A549 (cell line): ENCODE measurements around the gene DHRS3. TPM values are rescaled to one million over a fixed set of nuclear protein-coding genes. Genes with fewer than 3 reads are reported as not detected.
A peak's percentile ranks its signal among the peaks of the same experiment; 100 is the strongest.

Source experiments
- CHD4 ChIP-seq: fragments of 200-600 bp; sonication (generic); IDR thresholded peaks from 2 replicates; pipeline ENCODE4 v1.6.1; 2016; ENCODE audit warnings: antibody characterized with exemption, mild to moderate bottlenecking, borderline replicate concordance
- EHF ChIP-seq: fragments of 250-450 bp; sonication (Bioruptor Pico); IDR thresholded peaks from 2 replicates; pipeline ENCODE4 v1.5.0; 2020; ENCODE audit warnings: mild to moderate bottlenecking
- ESRRA ChIP-seq: fragments of 150-350 bp; IDR thresholded peaks from 2 replicates; pipeline ENCODE4 v1.6.1; 2014; ENCODE audit warnings: mild to moderate bottlenecking, low read length, borderline replicate concordance
- FOSB ChIP-seq: fragments of 250-450 bp; sonication (Bioruptor Pico); IDR thresholded peaks from 2 replicates; pipeline ENCODE4 v1.5.0; 2020; ENCODE audit warnings: mild to moderate bottlenecking, moderate library complexity
- FOXS1 ChIP-seq: fragments of 250-450 bp; sonication (Bioruptor Pico); IDR thresholded peaks from 2 replicates; pipeline ENCODE4 v1.5.0; 2020; ENCODE audit warnings: mild to moderate bottlenecking, moderate library complexity
- HDAC2 ChIP-seq: fragments of 200-600 bp; sonication (generic); IDR thresholded peaks from 2 replicates; pipeline ENCODE4 v1.6.1; 2016
- HOXB5 ChIP-seq: fragments of 250-450 bp; sonication (Bioruptor Pico); IDR thresholded peaks from 2 replicates; pipeline ENCODE4 v1.5.0; 2020; ENCODE audit warnings: mild to moderate bottlenecking, moderate library complexity
- JUN ChIP-seq, 2 experiments: fragments of >200 bp; sonication (Bioruptor Twin); formaldehyde crosslinking; IDR thresholded peaks; 2 replicates in 1 of 2; 3 replicates in 1 of 2; pipeline ENCODE4 v1.6.1; 2016 to 2017
- JUNB ChIP-seq: fragments of >200 bp; sonication (Bioruptor Twin); formaldehyde crosslinking; IDR thresholded peaks from 2 replicates; pipeline ENCODE4 v1.6.1; 2016
- KDM1A ChIP-seq: fragments of 200-600 bp; sonication (generic); IDR thresholded peaks from 2 replicates; pipeline ENCODE4 v1.6.1; 2016; ENCODE audit warnings: low read depth, mild to moderate bottlenecking
- MAFK ChIP-seq: fragments of 450-650 bp; IDR thresholded peaks from 2 replicates; pipeline ENCODE4 v1.6.1; 2014; ENCODE audit not compliant: partially characterized antibody
- MYC ChIP-seq: IDR thresholded peaks from 2 replicates; pipeline ENCODE4 v1.6.1; 2012; ENCODE audit warnings: mild to moderate bottlenecking, inconsistent platforms, low read length, improper control_type of control experiment, borderline replicate concordance
- NPAS2 ChIP-seq: fragments of 250-450 bp; sonication (Bioruptor Pico); IDR thresholded peaks from 2 replicates; pipeline ENCODE4 v1.8.0; 2022; ENCODE audit warnings: mild to moderate bottlenecking, moderate library complexity, borderline replicate concordance
- NR3C1 ChIP-seq: fragments of >200 bp; sonication (Bioruptor Twin); formaldehyde crosslinking; IDR thresholded peaks from 3 replicates; pipeline ENCODE4 v1.6.1; 2017
- POLR2AphosphoS2 ChIP-seq: conservative IDR thresholded peaks from 2 replicates; pipeline ENCODE4 v1.6.1; 2012; ENCODE audit warnings: low read length, improper control_type of control experiment, inconsistent platforms
- RAD21 ChIP-seq, 2 experiments: fragments of >200 bp in 1 of 2; sonication (Bioruptor Twin) in 1 of 2; formaldehyde crosslinking in 1 of 2; IDR thresholded peaks in 1 of 2; conservative IDR thresholded peaks in 1 of 2; 2 replicates in 1 of 2; 3 replicates in 1 of 2; pipeline ENCODE4 v1.6.1; 2012 to 2018; ENCODE audit warnings: inconsistent platforms in 1 of 2
- RARB ChIP-seq: fragments of 250-450 bp; sonication (Bioruptor Pico); IDR thresholded peaks from 2 replicates; pipeline ENCODE4 v1.8.0; 2021; ENCODE audit warnings: mild to moderate bottlenecking, moderate library complexity
- RCOR1 ChIP-seq: fragments of 150-350 bp; IDR thresholded peaks from 2 replicates; pipeline ENCODE4 v1.6.1; 2014; ENCODE audit warnings: antibody characterized with exemption, low read length, low read depth
- RFX5 ChIP-seq: fragments of 450-650 bp; IDR thresholded peaks from 2 replicates; pipeline ENCODE4 v1.7.1; 2014; ENCODE audit warnings: antibody characterized with exemption, mild to moderate bottlenecking, moderate library complexity
- SMC3 ChIP-seq: fragments of >200 bp; sonication (Bioruptor Twin); formaldehyde crosslinking; IDR thresholded peaks from 3 replicates; pipeline ENCODE4 v1.6.1; 2018; ENCODE audit warnings: inconsistent platforms
- SREBF2 ChIP-seq: fragments of 450-650 bp; IDR thresholded peaks from 2 replicates; pipeline ENCODE4 v1.6.1; 2014; ENCODE audit warnings: mild to moderate bottlenecking, moderate library complexity
- ZFP36 ChIP-seq: fragments of 450-650 bp; IDR thresholded peaks from 2 replicates; pipeline ENCODE4 v1.6.1; 2014; ENCODE audit warnings: borderline replicate concordance; ENCODE audit not compliant: partially characterized antibody
- ZSCAN20 ChIP-seq: fragments of 250-450 bp; sonication (Bioruptor Pico); IDR thresholded peaks from 2 replicates; pipeline ENCODE4 v1.8.0; 2022; ENCODE audit warnings: mild to moderate bottlenecking, moderate library complexity
- polyA plus RNA-seq, 4 experiments: library from polyadenylated mRNA; depleted of rRNA in 3 of 4; stranded (reverse); fragments of >200 nt; fragmentation: RNase III in 1 of 4; extraction: RNeasy Plus Mini Kit Qiagen cat#74134 plus additional on column Dnase treatment in 1 of 4; gene quantifications; 2 replicates in 3 of 4; 3 replicates in 1 of 4; pipeline ENCODE4 v1.2.3, GENCODE V29; 2011 to 2017
- TF ChIP-seq, protein P1 (sequence below): fragments of >200 bp; sonication (Bioruptor Twin); formaldehyde crosslinking; IDR thresholded peaks from 3 replicates; pipeline ENCODE4 v1.5.1; 2016
- TF ChIP-seq, protein P2 (sequence below): fragments of 200-600 bp; sonication (generic); IDR thresholded peaks from 2 replicates; pipeline ENCODE4 v1.6.1; 2016; ENCODE audit warnings: antibody characterized with exemption, mild to moderate bottlenecking, moderate library complexity
- TF ChIP-seq, protein P3 (sequence below): IDR thresholded peaks from 2 replicates; pipeline ENCODE4 v1.6.1; 2012; ENCODE audit warnings: low read depth, borderline replicate concordance
- TF ChIP-seq, protein P4 (sequence below): fragments of 150-350 bp; IDR thresholded peaks from 2 replicates; pipeline ENCODE4 v1.6.1; 2014; ENCODE audit warnings: low read depth, mild to moderate bottlenecking, low read length
- TF ChIP-seq, protein P5 (sequence below): fragments of 250-450 bp; sonication (Bioruptor Pico); IDR thresholded peaks from 2 replicates; pipeline ENCODE4 v1.5.0; 2021; ENCODE audit warnings: mild to moderate bottlenecking, moderate library complexity, borderline replicate concordance
- TF ChIP-seq, protein P6 (sequence below): IDR thresholded peaks from 2 replicates; pipeline ENCODE4 v1.6.1; 2012
- TF ChIP-seq, protein P7 (sequence below): fragments of >200 bp; sonication (Bioruptor Twin); formaldehyde crosslinking; IDR thresholded peaks from 2 replicates; pipeline ENCODE4 v1.6.1; 2016

DHRS3 gene
- polyA plus RNA-seq, 2 of the 4 experiments (the other 2 are of a cell fraction): 62.7 to 79.7 TPM

DNA sequence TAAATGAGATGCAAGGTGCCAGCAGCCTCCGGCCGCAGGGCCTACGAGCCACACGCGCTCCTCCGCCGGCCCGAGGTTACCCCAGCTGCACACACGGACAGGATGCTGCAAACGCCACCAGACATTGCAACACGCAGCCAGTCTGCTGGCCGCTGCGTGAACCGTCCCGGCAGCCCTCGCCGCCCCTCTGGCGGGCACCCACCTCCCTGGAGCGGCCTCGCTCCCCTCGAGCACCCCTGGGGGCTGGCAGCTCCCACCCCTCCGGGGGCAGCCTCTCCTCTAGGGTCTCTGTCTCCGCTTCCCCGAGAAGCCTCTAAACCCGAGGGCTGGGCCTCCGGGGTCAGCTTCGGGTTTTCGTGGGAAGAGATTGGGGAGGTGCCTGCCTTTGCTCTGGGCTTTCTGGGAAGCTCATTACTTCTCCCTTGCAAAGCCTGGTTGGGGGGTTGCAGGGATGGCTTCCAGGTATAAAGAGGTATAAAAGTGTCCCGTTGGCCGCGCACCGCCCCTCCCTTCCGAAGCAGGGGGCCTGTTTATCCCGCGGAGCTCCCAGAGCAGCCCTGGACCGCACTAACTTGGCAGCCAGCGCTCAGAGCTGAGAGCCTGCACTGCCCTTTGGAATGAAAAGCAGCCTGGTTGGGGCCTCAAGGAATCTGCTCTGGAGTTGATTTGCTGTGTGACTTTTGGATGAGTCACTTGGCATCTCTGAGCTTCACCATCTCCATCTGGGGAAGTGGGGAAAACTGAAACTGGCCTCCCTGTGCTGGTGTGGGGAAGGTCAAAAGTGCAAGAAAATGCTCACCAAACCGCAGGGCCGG lies 21.8 kb downstream of the DHRS3 start (continued):
- TF ChIP-seq, protein P1, sequence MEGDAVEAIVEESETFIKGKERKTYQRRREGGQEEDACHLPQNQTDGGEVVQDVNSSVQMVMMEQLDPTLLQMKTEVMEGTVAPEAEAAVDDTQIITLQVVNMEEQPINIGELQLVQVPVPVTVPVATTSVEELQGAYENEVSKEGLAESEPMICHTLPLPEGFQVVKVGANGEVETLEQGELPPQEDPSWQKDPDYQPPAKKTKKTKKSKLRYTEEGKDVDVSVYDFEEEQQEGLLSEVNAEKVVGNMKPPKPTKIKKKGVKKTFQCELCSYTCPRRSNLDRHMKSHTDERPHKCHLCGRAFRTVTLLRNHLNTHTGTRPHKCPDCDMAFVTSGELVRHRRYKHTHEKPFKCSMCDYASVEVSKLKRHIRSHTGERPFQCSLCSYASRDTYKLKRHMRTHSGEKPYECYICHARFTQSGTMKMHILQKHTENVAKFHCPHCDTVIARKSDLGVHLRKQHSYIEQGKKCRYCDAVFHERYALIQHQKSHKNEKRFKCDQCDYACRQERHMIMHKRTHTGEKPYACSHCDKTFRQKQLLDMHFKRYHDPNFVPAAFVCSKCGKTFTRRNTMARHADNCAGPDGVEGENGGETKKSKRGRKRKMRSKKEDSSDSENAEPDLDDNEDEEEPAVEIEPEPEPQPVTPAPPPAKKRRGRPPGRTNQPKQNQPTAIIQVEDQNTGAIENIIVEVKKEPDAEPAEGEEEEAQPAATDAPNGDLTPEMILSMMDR: no peak
- TF ChIP-seq, protein P2, sequence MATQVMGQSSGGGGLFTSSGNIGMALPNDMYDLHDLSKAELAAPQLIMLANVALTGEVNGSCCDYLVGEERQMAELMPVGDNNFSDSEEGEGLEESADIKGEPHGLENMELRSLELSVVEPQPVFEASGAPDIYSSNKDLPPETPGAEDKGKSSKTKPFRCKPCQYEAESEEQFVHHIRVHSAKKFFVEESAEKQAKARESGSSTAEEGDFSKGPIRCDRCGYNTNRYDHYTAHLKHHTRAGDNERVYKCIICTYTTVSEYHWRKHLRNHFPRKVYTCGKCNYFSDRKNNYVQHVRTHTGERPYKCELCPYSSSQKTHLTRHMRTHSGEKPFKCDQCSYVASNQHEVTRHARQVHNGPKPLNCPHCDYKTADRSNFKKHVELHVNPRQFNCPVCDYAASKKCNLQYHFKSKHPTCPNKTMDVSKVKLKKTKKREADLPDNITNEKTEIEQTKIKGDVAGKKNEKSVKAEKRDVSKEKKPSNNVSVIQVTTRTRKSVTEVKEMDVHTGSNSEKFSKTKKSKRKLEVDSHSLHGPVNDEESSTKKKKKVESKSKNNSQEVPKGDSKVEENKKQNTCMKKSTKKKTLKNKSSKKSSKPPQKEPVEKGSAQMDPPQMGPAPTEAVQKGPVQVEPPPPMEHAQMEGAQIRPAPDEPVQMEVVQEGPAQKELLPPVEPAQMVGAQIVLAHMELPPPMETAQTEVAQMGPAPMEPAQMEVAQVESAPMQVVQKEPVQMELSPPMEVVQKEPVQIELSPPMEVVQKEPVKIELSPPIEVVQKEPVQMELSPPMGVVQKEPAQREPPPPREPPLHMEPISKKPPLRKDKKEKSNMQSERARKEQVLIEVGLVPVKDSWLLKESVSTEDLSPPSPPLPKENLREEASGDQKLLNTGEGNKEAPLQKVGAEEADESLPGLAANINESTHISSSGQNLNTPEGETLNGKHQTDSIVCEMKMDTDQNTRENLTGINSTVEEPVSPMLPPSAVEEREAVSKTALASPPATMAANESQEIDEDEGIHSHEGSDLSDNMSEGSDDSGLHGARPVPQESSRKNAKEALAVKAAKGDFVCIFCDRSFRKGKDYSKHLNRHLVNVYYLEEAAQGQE: 0 out of 2 replicates have a peak, but pooled peaks have one; percentile 7
- no peak for TF ChIP-seq SREBF2
- peak; percentile 99 for TF ChIP-seq RARB
- TF ChIP-seq, protein P3, sequence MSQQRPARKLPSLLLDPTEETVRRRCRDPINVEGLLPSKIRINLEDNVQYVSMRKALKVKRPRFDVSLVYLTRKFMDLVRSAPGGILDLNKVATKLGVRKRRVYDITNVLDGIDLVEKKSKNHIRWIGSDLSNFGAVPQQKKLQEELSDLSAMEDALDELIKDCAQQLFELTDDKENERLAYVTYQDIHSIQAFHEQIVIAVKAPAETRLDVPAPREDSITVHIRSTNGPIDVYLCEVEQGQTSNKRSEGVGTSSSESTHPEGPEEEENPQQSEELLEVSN: no peak
- peak; percentile 96 for TF ChIP-seq ZFP36
- TF ChIP-seq RAD21 (conservative IDR thresholded peaks at IDR 0.05 in 1 of 2, IDR thresholded peaks at IDR 0.05 in 1 of 2): no peak; a peak in 3 of 5 replicates
- TF ChIP-seq RCOR1: no peak
- peak; percentile 37; the same call in 2 of the 3 replicates for TF ChIP-seq SMC3
- peak; percentile 72; the same call in 1 of the 2 replicates for TF ChIP-seq POLR2AphosphoS2
- TF ChIP-seq JUNB: peak; percentile 50; the same call in 1 of the 2 replicates
- TF ChIP-seq HOXB5 (CRISPR knock-in tag): no peak
- 0 out of 2 replicates have a peak, but pooled peaks have one; percentile 14 for TF ChIP-seq ESRRA
- TF ChIP-seq CHD4: no peak
- no peak for TF ChIP-seq MAFK
- TF ChIP-seq FOXS1 (CRISPR knock-in tag): no peak
- TF ChIP-seq KDM1A: no peak
- TF ChIP-seq, protein P4, sequence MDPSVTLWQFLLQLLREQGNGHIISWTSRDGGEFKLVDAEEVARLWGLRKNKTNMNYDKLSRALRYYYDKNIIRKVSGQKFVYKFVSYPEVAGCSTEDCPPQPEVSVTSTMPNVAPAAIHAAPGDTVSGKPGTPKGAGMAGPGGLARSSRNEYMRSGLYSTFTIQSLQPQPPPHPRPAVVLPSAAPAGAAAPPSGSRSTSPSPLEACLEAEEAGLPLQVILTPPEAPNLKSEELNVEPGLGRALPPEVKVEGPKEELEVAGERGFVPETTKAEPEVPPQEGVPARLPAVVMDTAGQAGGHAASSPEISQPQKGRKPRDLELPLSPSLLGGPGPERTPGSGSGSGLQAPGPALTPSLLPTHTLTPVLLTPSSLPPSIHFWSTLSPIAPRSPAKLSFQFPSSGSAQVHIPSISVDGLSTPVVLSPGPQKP: no peak
- TF ChIP-seq ZSCAN20 (CRISPR knock-in tag): 0 out of 2 replicates have a peak, but pooled peaks have one; percentile 8
- TF ChIP-seq MYC: peak; percentile 65
- TF ChIP-seq RFX5: no peak
- TF ChIP-seq FOSB (CRISPR knock-in tag): peak; percentile 74; the same call in 1 of the 2 replicates
- peak; percentile 73 to 93 for TF ChIP-seq JUN (IDR thresholded peaks at IDR 0.05)
- TF ChIP-seq EHF (CRISPR knock-in tag): peak; percentile 78; the same call in 1 of the 2 replicates
- TF ChIP-seq, protein P5, sequence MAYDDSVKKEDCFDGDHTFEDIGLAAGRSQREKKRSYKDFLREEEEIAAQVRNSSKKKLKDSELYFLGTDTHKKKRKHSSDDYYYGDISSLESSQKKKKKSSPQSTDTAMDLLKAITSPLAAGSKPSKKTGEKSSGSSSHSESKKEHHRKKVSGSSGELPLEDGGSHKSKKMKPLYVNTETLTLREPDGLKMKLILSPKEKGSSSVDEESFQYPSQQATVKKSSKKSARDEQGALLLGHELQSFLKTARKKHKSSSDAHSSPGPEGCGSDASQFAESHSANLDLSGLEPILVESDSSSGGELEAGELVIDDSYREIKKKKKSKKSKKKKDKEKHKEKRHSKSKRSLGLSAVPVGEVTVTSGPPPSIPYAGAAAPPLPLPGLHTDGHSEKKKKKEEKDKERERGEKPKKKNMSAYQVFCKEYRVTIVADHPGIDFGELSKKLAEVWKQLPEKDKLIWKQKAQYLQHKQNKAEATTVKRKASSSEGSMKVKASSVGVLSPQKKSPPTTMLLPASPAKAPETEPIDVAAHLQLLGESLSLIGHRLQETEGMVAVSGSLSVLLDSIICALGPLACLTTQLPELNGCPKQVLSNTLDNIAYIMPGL (CRISPR knock-in tag): no peak
- TF ChIP-seq NR3C1: no peak
- TF ChIP-seq, protein P6, sequence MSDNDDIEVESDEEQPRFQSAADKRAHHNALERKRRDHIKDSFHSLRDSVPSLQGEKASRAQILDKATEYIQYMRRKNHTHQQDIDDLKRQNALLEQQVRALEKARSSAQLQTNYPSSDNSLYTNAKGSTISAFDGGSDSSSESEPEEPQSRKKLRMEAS: peak; percentile 88
- TF ChIP-seq, protein P7, sequence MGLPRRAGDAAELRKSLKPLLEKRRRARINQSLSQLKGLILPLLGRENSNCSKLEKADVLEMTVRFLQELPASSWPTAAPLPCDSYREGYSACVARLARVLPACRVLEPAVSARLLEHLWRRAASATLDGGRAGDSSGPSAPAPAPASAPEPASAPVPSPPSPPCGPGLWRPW: 0 out of 2 replicates have a peak, but pooled peaks have one; percentile 36
- TF ChIP-seq HDAC2: no peak; the same call in 1 of the 2 replicates
- TF ChIP-seq NPAS2 (CRISPR knock-in tag): no peak
